HG03103 (cell line): ENCODE measurements around the gene PPP2R2B.
A peak's percentile ranks its signal among the peaks of the same experiment; 100 is the strongest.
"Not testable (repeated sequence)": the region's sequence is repeated elsewhere in the genome, so short reads cannot be mapped to it uniquely, and the experiment has no call there.

Experiments used
- ATAC-seq: cut with Tn5 transposase; IDR thresholded peaks from one replicate; pipeline ENCODE4 v1.9.1; 2021; ENCODE audit warnings: low read depth; ENCODE audit not compliant: unreplicated experiment

PPP2R2B gene

GRCh38 chr5:146753641-146754040 is 124.9 kb downstream of the PPP2R2B start:
- no peak for ATAC-seq

- peak; percentile 96 for ATAC-seq
Observed at GRCh38 chr5:146751781-146752401, 126.7 kb downstream of the PPP2R2B start.

DNA sequence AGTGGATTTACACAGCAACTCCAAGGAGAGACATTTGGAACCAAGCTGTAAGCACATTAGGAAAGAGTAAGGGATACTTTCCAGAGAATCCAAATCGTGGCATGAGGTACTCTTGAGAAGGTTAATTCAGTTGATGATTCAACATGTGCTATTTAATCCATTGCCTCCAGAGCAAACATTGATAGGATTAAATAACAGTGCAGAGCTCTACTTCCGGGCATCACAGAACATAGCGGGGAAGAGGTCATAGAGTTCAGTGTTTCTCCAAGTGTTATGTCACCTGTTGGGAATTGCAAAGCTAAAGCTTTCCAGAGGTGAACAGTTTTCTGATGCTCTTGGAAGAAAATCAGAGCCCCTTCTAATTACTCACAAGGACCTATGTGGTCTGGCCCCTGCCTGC is 127.5 kb downstream of the PPP2R2B start:
- no peak for ATAC-seq

DNA sequence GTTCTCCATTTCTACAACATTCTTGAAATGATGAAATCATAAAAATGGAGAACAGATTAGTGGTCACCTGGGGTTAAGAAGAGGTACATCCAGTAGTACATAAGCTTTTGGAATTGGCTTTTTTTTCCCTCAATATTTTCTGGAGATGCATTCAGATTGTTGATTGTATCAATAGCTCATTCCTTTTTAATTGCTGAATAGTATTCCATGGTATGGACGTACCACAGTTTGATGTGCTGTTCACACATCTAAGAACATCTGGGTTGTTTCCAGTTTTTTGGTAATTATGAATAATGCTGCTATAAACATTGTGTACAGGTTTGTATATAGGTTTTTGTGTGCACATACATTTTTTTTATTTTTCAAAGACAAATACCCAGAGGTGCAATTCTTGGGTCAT is 130.0 kb downstream of the PPP2R2B start:
- ATAC-seq: no peak

DNA sequence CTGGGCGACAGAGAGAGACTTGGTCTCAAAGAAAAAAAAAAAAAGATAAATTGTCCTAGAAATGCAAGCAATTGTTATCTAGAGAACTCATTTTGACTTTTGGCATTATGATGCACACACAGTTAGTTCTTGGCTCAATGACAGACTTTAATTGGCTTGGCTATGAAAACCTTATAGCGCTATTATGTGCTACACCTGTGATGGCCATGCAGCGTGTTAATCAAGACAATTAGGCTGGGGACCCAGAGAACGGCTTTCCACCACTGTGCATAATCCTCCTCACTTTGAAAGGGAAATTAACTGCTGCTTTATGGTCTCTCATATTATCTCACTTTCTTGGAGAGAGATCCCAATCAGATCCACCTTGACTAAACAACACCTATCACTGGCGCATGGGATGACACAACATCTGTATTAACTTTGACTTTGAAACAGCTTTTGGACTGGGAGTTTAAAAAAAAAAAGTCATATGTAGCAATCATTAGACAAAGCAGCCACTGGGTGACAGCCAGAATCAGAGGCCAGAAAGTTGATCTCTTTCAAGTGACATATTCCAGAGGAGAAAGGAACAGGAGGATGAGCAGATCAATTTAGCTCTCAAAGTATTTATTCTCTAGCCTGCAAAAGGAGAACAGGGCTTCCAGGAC is 132.5 kb downstream of the PPP2R2B start:
- ATAC-seq: no peak

DNA sequence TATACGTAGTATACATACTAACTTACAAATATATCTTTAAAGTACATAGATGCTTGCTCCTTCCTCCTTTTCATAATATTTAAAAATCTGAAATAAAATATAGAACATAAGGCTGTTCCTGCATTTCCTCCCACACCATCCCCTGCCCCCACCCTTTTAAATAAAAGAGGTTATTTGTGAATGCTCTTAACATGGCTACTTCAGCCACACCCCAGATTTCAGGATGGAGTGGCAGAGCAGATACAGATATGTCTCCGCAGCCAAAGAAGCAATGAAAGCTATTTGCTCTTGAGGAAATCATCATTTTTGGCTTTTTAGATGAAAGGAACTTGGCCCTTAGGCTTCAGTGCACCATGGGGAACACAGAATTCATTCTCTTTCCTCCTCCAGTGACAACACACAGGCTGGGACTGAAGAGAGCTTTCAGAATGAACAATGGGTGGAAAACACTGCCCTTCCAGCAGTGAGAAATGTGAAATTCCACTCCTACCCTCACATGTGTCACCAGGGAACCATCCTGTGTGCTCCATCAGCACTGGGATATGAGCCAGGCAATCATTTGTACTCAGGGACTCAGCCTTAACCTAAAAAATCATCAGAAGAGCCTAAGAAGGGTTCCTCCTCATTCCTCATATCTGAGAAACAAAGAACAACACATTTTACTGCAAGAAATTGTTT is 134.3 kb downstream of the PPP2R2B start:
- no peak for ATAC-seq

GRCh38 chr5:146734936-146735577 is 143.5 kb downstream of the PPP2R2B start:
- no peak for ATAC-seq

- ATAC-seq: no peak
Observed at GRCh38 chr5:146732962-146733361, 145.6 kb downstream of the PPP2R2B start.

DNA sequence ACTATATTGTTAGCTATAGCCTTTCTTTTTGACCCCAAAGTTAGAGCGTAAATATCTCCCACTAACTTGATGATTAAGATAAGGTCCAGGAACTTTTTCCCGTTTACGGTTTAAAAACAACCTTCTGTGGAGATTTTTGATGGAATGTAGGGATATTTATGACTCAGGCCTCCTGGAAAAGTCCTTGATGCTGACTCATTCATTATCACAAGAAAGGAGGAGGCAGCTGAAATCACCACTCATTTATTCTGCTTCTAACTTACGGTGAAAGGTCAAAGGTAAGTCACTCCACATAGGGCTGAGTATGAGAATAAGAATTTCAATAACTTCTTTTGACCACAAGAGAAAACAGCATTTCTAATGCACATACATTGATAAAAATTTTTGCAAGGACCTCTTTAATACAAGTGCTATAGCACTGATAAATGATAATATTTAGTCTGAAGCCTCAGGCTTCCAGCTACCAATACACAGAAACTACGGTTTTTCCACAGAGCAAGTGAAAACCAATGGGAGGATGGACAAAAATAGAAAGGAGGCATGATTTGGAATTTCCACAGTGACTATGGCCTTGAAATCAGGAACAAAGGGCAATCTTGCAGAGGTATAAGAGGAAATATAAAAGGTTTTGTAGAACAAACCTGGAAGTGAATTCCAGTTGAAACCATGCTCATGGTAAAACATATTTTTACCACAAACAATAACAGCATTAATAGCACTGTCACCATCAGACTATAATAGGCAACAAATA is 146.5 kb downstream of the PPP2R2B start:
- ATAC-seq: no peak

GRCh38 chr5:146728746-146729145 is 149.8 kb downstream of the PPP2R2B start:
- not testable (repeated sequence) for ATAC-seq

DNA sequence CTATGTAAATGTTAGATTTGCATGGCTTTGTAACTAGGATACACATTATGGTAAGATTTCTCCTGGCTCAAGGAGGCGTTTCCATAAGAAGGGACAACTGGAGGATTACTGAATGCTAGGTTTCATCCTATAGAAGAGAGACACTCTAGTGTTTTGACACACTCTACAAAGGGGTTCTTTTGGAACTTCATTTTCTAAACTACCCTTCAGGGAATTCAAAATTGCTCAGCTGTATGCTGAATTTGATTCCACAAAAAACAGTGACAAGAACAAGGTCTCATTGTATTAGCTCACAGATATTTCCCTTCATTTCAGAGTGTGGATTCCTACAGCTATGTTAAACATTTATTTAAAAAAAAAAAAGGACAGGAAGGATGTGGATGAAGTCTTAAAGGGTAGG is 151.7 kb downstream of the PPP2R2B start:
- ATAC-seq: no peak

DNA sequence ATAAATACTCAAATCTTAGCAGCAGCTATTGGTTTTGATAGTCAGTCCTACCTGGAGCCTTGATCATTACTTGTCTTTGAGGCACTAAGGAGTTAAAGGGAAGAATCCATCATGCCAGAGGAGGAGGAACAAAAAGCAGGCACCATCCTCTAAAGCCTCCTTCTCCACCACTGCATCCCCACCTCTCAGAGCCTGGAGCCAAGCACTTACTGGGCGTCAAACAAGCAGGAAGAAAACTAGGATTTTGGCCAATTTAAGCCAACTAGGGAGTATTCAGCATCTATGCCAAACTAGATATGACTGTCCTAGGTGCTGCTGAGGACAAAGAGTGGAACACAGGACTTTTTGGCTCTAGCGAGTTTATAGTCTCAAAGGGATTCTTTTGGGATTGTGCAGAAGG is 152.5 kb downstream of the PPP2R2B start:
- ATAC-seq: no peak

DNA sequence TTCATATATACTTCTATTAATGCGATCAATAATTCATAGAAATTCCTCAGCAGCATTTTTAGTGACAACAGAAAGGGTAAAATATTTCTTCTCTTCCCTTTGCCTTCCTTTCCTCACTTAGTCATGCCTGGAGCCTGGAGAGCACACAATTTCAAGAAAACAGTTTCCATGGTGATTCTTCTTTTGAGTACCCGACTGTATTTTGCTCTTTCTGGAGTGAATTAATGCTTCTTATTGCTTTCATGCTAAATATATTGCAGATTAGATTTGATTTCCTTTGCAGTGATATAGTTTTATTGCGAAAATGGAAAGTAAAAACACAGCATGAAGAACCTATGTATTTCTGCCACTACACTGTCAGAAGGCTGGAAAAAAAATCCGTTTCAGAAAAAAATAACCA is 153.5 kb downstream of the PPP2R2B start:
- ATAC-seq: no peak

- no peak for ATAC-seq
Observed at GRCh38 chr5:146722361-146722779, 156.2 kb downstream of the PPP2R2B start.

- no peak for ATAC-seq
Observed at GRCh38 chr5:146721073-146721815, 157.3 kb downstream of the PPP2R2B start.

DNA sequence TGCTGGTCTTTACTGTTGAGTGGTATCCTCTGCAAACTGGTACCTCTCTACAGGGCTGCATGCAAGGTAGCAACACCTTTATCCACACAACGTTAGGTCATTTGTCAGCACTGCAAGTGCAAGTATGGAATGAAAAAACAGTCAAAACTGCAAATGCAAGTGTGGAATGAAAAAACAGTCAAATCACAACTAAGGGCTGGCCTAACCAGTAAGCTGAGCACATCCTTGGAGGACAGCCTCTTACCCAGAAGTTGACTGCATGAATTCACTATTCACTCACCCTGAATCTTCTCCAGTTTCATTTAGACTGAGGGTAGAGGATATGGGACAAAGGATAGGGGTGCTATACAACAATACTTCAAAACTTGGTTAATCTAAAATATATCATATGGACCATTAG is 158.4 kb downstream of the PPP2R2B start:
- no peak for ATAC-seq

GRCh38 chr5:146719179-146719578 is 159.4 kb downstream of the PPP2R2B start:
- no peak for ATAC-seq

DNA sequence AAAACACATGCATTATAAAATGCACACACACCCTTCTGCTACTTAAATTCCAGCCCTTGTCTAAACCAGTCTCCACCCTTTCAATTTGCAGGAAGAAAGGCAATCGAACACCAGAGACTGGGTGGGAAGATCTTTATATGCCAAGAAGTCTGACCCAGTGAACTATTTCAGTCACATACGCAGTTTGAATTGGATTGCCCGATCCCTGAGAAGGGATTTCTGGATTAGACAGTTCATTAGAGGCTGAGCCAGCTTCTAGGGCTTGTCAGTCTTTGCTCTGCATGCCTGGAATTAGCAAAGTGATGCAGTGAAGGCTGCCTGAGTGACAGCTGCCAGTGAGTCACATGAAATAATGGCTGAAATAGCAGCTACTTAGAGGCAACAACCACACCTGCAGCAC is 159.9 kb downstream of the PPP2R2B start:
- ATAC-seq: no peak

DNA sequence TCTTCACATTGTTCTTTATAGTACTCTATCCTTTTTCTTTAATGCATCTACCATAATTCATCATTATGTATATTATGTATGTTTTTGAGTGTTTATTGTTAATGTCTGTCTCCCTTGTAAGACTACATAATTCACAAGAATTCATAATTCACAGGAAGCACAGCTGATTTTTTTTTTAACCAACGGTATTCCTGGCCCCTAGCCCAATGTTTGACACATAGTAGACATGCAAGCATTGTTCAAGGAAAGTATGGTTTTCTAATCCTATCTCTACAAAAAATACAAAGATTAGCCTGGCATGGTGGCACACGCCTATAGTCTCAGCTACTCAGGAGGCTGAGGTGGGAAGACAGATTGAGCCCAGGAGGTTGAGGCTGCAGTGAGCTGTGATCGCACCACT is 160.6 kb downstream of the PPP2R2B start:
- no peak for ATAC-seq

GRCh38 chr5:146716636-146717035 is 161.9 kb downstream of the PPP2R2B start:
- ATAC-seq: no peak
